Measurements from ENCODE around the gene COX8A. TPM values are rescaled to one million over a fixed set of nuclear protein-coding genes. Genes with fewer than 3 reads are reported as not detected.
"Not testable (repeated sequence)": the region's sequence is repeated elsewhere in the genome, so short reads cannot be mapped to it uniquely, and the experiment has no call there.

The COX8A gene
- 190 TPM for total RNA-seq

GRCh38 chr11:63974259-63975143, at the start of gene COX8A:
Gene COX8A, plus strand, starts transcription at chr11:63974620. Its CDS starts 61 bp downstream, at chr11:63974681.
- peak; percentile 97 for DNase-seq

- DNase-seq: no peak
Observed at GRCh38 chr11:63929616-63930015, 44.8 kb upstream of the COX8A start.

- no peak for DNase-seq
Observed at GRCh38 chr11:63931045-63931444, 43.4 kb upstream of the COX8A start.

GRCh38 chr11:63931876-63932275, 42.5 kb upstream of the COX8A start:
- peak; percentile 58 for DNase-seq

GRCh38 chr11:63933459-63933858, 41.0 kb upstream of the COX8A start:
- DNase-seq: no peak

GRCh38 chr11:63937713-63938478, 36.5 kb upstream of the COX8A start:
- DNase-seq: no peak

GRCh38 chr11:63938479-63939396, 35.7 kb upstream of the COX8A start, which contains the start of gene NAA40:
Gene NAA40, plus strand, starts transcription at chr11:63939002. Its CDS starts 95 bp downstream, at chr11:63939097.
- DNase-seq: peak; percentile 84

- DNase-seq: no peak
Observed at GRCh38 chr11:63939397-63939891, 35.0 kb upstream of the COX8A start.

- no peak for DNase-seq
Observed at GRCh38 chr11:63940786-63941185, 33.6 kb upstream of the COX8A start.

GRCh38 chr11:63941901-63942300, 32.5 kb upstream of the COX8A start:
- no peak for DNase-seq

GRCh38 chr11:63942803-63943202, 31.6 kb upstream of the COX8A start:
- no peak for DNase-seq

- no peak for DNase-seq
Observed at GRCh38 chr11:63944987-63945386, 29.4 kb upstream of the COX8A start.

GRCh38 chr11:63945477-63946163, 28.8 kb upstream of the COX8A start:
- peak; percentile 53 for DNase-seq

GRCh38 chr11:63951779-63952536, 22.5 kb upstream of the COX8A start:
- no peak for DNase-seq

GRCh38 chr11:63952570-63952969, 21.9 kb upstream of the COX8A start:
- DNase-seq: no peak

- DNase-seq: no peak
Observed at GRCh38 chr11:63958008-63958407, 16.4 kb upstream of the COX8A start.

GRCh38 chr11:63961608-63962412, 12.6 kb upstream of the COX8A start:
- no peak for DNase-seq

- DNase-seq: not testable (repeated sequence)
Observed at GRCh38 chr11:63963895-63964294, 10.5 kb upstream of the COX8A start.

- DNase-seq: no peak
Observed at GRCh38 chr11:63966444-63966843, 8.0 kb upstream of the COX8A start.

GRCh38 chr11:63969461-63969860, 5.0 kb upstream of the COX8A start:
- DNase-seq: no peak

Data from occipital lobe (tissue), 2 donors.